HEK293T (cell line): ENCODE results near the gene SLC12A7.

Experiments used
- CTCF ChIA-PET: fragments of 350-600 bp; formaldehyde crosslinking; extraction: SDS; loops from one replicate; lab custom pipeline; 2021; ENCODE audit warnings: antibody characterized with exemption, inconsistent platforms; lab: Yijun Ruan, JAX
- POLR2A ChIA-PET: fragments of 350-600 bp; formaldehyde crosslinking; extraction: SDS; loops from one replicate; lab custom pipeline; 2020; ENCODE audit warnings: antibody characterized with exemption, inconsistent platforms; lab: Yijun Ruan, JAX
- DNase-seq: peaks from one replicate; pipeline ENCODE4 v3.0.0; 2012; ENCODE audit warnings: mixed read lengths; ENCODE audit errors: extremely low spot score
- ARNT ChIP-seq: fragments of 450-650 bp; IDR thresholded peaks from 2 replicates; pipeline ENCODE4 v1.6.1; 2017; ENCODE audit warnings: mild to moderate bottlenecking
- BHLHE40 ChIP-seq: fragments of 450-650 bp; IDR thresholded peaks from 2 replicates; pipeline ENCODE4 v1.6.1; 2016; ENCODE audit warnings: mild to moderate bottlenecking, moderate library complexity, borderline replicate concordance
- CTBP1 ChIP-seq: fragments of 450-650 bp; IDR thresholded peaks from 2 replicates; pipeline ENCODE4 v1.6.1; 2016; ENCODE audit warnings: borderline replicate concordance
- ELF4 ChIP-seq: fragments of 450-650 bp; IDR thresholded peaks from 2 replicates; pipeline ENCODE4 v1.6.1; 2017; ENCODE audit warnings: antibody characterized with exemption
- FOXA1 ChIP-seq: fragments of 450-650 bp; IDR thresholded peaks from 2 replicates; pipeline ENCODE4 v1.6.1; 2016; ENCODE audit warnings: mild to moderate bottlenecking
- FOXK2 ChIP-seq: fragments of 450-650 bp; IDR thresholded peaks from 2 replicates; pipeline ENCODE4 v1.6.1; 2016; ENCODE audit warnings: mild to moderate bottlenecking
- FOXM1 ChIP-seq: fragments of 450-650 bp; IDR thresholded peaks from 2 replicates; pipeline ENCODE4 v1.6.1; 2017; ENCODE audit warnings: mild to moderate bottlenecking, borderline replicate concordance
- HDGF ChIP-seq: fragments of 450-650 bp; IDR thresholded peaks from 2 replicates; pipeline ENCODE4 v1.6.1; 2017; ENCODE audit warnings: antibody characterized with exemption, borderline replicate concordance
- L3MBTL2 ChIP-seq: fragments of 450-650 bp; conservative IDR thresholded peaks from 2 replicates; pipeline ENCODE4 v1.6.1; 2016; ENCODE audit warnings: mild to moderate bottlenecking
- LEF1 ChIP-seq: fragments of 450-650 bp; IDR thresholded peaks from 2 replicates; pipeline ENCODE4 v1.6.1; 2017; ENCODE audit warnings: mild to moderate bottlenecking, borderline replicate concordance
- NFRKB ChIP-seq: fragments of 450-650 bp; IDR thresholded peaks from 2 replicates; pipeline ENCODE4 v1.6.1; 2016; ENCODE audit warnings: mild to moderate bottlenecking, moderate library complexity
- SP1 ChIP-seq: fragments of 450-650 bp; IDR thresholded peaks from 2 replicates; pipeline ENCODE4 v1.6.1; 2017
- SUZ12 ChIP-seq: fragments of 450-650 bp; IDR thresholded peaks from 2 replicates; pipeline ENCODE4 v1.6.1; 2016; ENCODE audit warnings: mild to moderate bottlenecking
- TARDBP ChIP-seq: fragments of 450-650 bp; IDR thresholded peaks from 2 replicates; pipeline ENCODE4 v1.6.1; 2016
- ZNF384 ChIP-seq: fragments of 450-650 bp; IDR thresholded peaks from 2 replicates; pipeline ENCODE4 v1.6.1; 2016
- TF ChIP-seq, protein P1 (sequence below): fragments of 450-650 bp; IDR thresholded peaks from 2 replicates; pipeline ENCODE4 v1.6.1; 2016

The SLC12A7 gene

GRCh38 chr5:1065891-1066650 is 45.8 kb downstream of the SLC12A7 start:
- ChIA-PET CTCF (no interaction called here), POLR2A (no interaction called here)
- TF ChIP-seq ARNT, result no peak
- no peak for TF ChIP-seq FOXM1
- TF ChIP-seq NFRKB, result no peak
- no peak for DNase-seq

DNA sequence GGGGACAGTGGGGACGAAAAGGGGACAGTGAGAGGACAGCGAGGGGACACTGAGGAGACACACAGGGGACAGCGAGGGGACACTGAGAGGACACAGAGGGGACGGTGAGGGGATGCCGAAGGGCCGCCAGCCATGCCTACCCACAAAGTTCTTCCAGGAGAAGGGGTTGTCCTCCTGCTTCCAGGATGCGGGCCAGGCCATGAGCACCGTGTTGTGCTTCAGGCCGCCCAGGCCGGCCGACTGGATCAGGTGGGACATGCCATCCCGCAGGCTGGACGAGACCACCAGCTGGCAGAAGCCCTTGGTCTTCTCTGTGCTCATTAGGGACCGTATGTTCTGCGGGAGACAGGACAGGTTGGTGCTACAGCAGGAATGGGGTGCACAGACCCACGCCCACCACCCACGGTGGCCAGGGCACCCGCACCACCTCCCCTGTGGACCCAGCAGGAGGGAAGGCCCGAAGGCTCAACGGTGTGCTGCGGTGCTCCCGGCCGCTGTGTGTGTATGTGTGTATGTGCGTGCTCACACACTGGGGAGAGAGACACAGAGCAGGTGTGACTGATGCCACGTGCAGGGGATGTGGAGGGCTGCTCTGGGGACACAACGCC is 46.6 kb downstream of the SLC12A7 start:
- TF ChIP-seq NFRKB (no peak), FOXA1 (no peak), FOXK2 (no peak), HDGF (no peak), ARNT (no peak), L3MBTL2 (no peak)
- TF ChIP-seq, protein P1, sequence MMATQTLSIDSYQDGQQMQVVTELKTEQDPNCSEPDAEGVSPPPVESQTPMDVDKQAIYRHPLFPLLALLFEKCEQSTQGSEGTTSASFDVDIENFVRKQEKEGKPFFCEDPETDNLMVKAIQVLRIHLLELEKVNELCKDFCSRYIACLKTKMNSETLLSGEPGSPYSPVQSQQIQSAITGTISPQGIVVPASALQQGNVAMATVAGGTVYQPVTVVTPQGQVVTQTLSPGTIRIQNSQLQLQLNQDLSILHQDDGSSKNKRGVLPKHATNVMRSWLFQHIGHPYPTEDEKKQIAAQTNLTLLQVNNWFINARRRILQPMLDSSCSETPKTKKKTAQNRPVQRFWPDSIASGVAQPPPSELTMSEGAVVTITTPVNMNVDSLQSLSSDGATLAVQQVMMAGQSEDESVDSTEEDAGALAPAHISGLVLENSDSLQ, result no peak
- DNase-seq, result no peak
- POLR2A ChIA-PET, result no interaction called here
- CTCF ChIA-PET, result no interaction called here

- no peak for TF ChIP-seq FOXA1
- no peak for TF ChIP-seq L3MBTL2
- TF ChIP-seq NFRKB, result no peak
- TF ChIP-seq ZNF384, result no peak
- TF ChIP-seq, protein P1, result no peak
- TF ChIP-seq SP1, result no peak
- TF ChIP-seq FOXK2, result no peak
- TF ChIP-seq HDGF, result no peak
- TF ChIP-seq ELF4, result no peak
- TF ChIP-seq TARDBP, result no peak
- DNase-seq, result no peak
- POLR2A ChIA-PET, result no interaction called here
- CTCF ChIA-PET, result no interaction called here
Observed at GRCh38 chr5:1064383-1065142, 47.3 kb downstream of the SLC12A7 start.

- ChIA-PET POLR2A (no interaction called here), CTCF (no interaction called here)
- DNase-seq, result no peak
- TF ChIP-seq ZNF384 (no peak), LEF1 (no peak), CTBP1 (no peak), FOXK2 (no peak), L3MBTL2 (no peak), BHLHE40 (no peak), SP1 (no peak), FOXA1 (no peak), ARNT (no peak), NFRKB (no peak), ELF4 (no peak), FOXM1 (no peak), TARDBP (no peak), SUZ12 (no peak), HDGF (no peak)
- TF ChIP-seq, protein P1, result no peak
Observed at GRCh38 chr5:1063661-1064382, 48.0 kb downstream of the SLC12A7 start.

DNA sequence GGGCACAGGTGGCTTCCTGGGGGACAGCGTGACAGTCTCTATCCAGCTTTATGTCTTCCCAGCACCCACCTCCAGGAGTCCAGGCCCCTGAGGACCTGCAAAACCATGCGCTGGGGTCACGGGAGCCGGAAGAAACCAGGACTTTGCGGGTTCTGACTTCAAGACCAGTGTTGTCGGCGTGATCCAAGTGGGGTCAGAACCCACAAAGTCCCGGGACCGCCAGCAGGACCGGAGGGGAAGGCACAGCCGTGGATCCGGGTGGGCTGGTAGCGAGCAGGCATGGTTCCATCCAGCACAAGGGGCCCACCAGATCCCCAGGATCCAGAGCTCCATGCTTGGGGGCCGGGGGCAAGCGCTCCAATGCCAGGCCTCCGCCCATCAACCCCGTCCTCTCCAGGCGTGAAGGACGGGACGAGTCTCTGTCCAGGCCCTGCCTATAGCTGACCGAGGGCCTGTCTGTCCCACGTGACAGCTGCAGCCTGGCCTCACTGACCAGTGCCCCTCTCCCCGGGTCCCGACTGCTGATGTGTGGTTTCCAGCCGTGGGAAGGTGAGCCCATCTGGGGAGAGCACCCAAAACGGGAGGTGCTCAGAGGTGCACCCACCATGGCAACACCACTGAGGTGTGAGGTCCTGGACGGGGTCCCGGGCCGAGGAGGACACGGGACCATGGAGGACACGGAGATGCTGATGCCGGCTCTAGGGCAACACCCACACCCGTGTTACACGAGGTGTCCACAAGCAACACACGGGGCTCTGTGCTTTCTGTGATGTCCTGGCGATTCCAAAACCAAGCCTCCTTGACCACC is 48.9 kb downstream of the SLC12A7 start:
- ChIA-PET CTCF (no interaction called here), POLR2A (no interaction called here)
- no peak for DNase-seq
- no peak for TF ChIP-seq FOXM1
- TF ChIP-seq BHLHE40, result no peak
- TF ChIP-seq ARNT, result no peak
- no peak for TF ChIP-seq NFRKB
- no peak for TF ChIP-seq SUZ12
- TF ChIP-seq FOXA1, result no peak
- no peak for TF ChIP-seq HDGF
- TF ChIP-seq ELF4, result no peak
- TF ChIP-seq LEF1, result no peak
- TF ChIP-seq TARDBP, result no peak
- TF ChIP-seq CTBP1, result no peak
- no peak for TF ChIP-seq SP1
- TF ChIP-seq ZNF384, result no peak
- TF ChIP-seq L3MBTL2, result no peak
